WTC11 (cell line): ENCODE data around the gene TSPAN31. TPM values are rescaled to one million over a fixed set of nuclear protein-coding genes. Genes with fewer than 3 reads are reported as not detected.

Source experiments
- ATAC-seq: fragments of 200-7000 bp; cut with Tn5 transposase; 2 replicates; pipeline ENCODE4 v1.10.0; 2021; ENCODE audit warnings: mild to moderate bottlenecking, moderate library complexity
- CTCF ChIA-PET: fragments of 300-600 bp; sonication (Branson Sonifier 250); formaldehyde crosslinking; loops from one replicate; lab custom pipeline; 2021; ENCODE audit warnings: antibody characterized with exemption; lab: Charles Lee
- POLR2A ChIA-PET: fragments of 350-600 bp; sonication (Branson Sonifier 250); formaldehyde crosslinking; loops from one replicate; lab custom pipeline; 2021; ENCODE audit warnings: antibody characterized with exemption; lab: Charles Lee
- DNase-seq: peaks from one replicate; pipeline ENCODE4 v3.0.0; 2021; ENCODE audit warnings: low spot score
- H3K27ac Mint-ChIP-seq: 2 replicates; pipeline ENCODE4 v1.8.0; 2021; ENCODE audit warnings: mixed read lengths
- H3K27me3 Mint-ChIP-seq: 2 replicates; pipeline ENCODE4 v1.8.0; 2021; ENCODE audit warnings: low read depth, mild to moderate bottlenecking, moderate library complexity, mixed read lengths
- H3K36me3 Mint-ChIP-seq: 2 replicates; pipeline ENCODE4 v1.8.0; 2021; ENCODE audit warnings: mixed read lengths
- H3K4me1 Mint-ChIP-seq: 2 replicates; pipeline ENCODE4 v1.8.0; 2022; ENCODE audit warnings: mixed read lengths
- H3K4me3 Mint-ChIP-seq: 2 replicates; pipeline ENCODE4 v1.8.0; 2021; ENCODE audit warnings: mild to moderate bottlenecking, moderate library complexity, mixed read lengths
- H3K9me3 Mint-ChIP-seq: 2 replicates; pipeline ENCODE4 v1.8.0; 2021; ENCODE audit warnings: mixed read lengths
- ATF1 ChIP-seq: sonication (generic); formaldehyde crosslinking; IDR thresholded peaks from 2 replicates; pipeline ENCODE4 v1.8.1; 2023; ENCODE audit warnings: mild to moderate bottlenecking, moderate library complexity, missing genetic modification reagents
- E2F5 ChIP-seq: sonication (generic); formaldehyde crosslinking; IDR thresholded peaks from 2 replicates; pipeline ENCODE4 v1.8.1; 2022; ENCODE audit warnings: mild to moderate bottlenecking, moderate library complexity, missing genetic modification reagents
- HMGXB4 ChIP-seq: sonication (generic); formaldehyde crosslinking; IDR thresholded peaks from 2 replicates; pipeline ENCODE4 v1.8.1; 2023; ENCODE audit warnings: mild to moderate bottlenecking, moderate library complexity, missing genetic modification reagents
- SP1 ChIP-seq: sonication (generic); formaldehyde crosslinking; conservative IDR thresholded peaks from 2 replicates; pipeline ENCODE4 v1.8.1; 2022; ENCODE audit warnings: missing genetic modification reagents
- USF2 ChIP-seq: sonication (generic); formaldehyde crosslinking; IDR thresholded peaks from 2 replicates; pipeline ENCODE4 v1.8.1; 2023; ENCODE audit warnings: mild to moderate bottlenecking, missing genetic modification reagents, moderate library complexity
- ZNF232 ChIP-seq: sonication (generic); formaldehyde crosslinking; IDR thresholded peaks from 2 replicates; pipeline ENCODE4 v1.8.0; 2022; ENCODE audit warnings: mild to moderate bottlenecking, missing genetic modification reagents
- ZNF416 ChIP-seq: fragments of 250-450 bp; sonication (Bioruptor Pico); IDR thresholded peaks from 2 replicates; pipeline ENCODE4 v1.9.0; 2021; ENCODE audit warnings: mild to moderate bottlenecking, inconsistent platforms
- total RNA-seq: library from RNA; stranded (reverse); gene quantifications from 3 replicates; pipeline ENCODE4 v1.2.3, GENCODE V29; 2021
- TF ChIP-seq, protein P1 (sequence below): sonication (generic); formaldehyde crosslinking; conservative IDR thresholded peaks from 2 replicates; pipeline ENCODE4 v1.8.1; 2023; ENCODE audit warnings: mild to moderate bottlenecking, low read depth, missing genetic modification reagents, moderate library complexity
- TF ChIP-seq, protein P2 (sequence below): sonication (generic); formaldehyde crosslinking; IDR thresholded peaks from 2 replicates; pipeline ENCODE4 v1.8.0; 2022; ENCODE audit warnings: missing genetic modification reagents

TSPAN31 gene
- total RNA-seq, 1 experiment from 2014 or later: 9.9 TPM

- Mint-ChIP-seq H3K9me3 (no peaks in the 10 kb centered on the region), H3K27ac (no peak overlapping the region), H3K4me1 (peaks cover 25% of the 10 kb centered on the region), H3K36me3 (no peaks in the 10 kb centered on the region), H3K4me3 (peak overlapping the region; percentile 75), H3K27me3 (peaks cover 95% of the 10 kb centered on the region)
- POLR2A ChIA-PET: interaction anchor here (0.6 to 2.2 kb wide), 9 partner anchors 9 to 169 kb away, joined by 3 to 12 read pairs (median 3); partner anchors contain the start of genes EEF1AKMT3, METTL1 and TSPAN31
- DNase-seq (peak; percentile 80), ATAC-seq (peak; percentile 70)
- CTCF ChIA-PET: interaction anchor here (0.6 to 6.6 kb wide), 33 partner anchors 9 to 979 kb away, joined by 3 to 146 read pairs (median 5); partner anchors contain the start of genes ARHGEF25, B4GALNT1, CYP27B1 and DCTN2
- TF ChIP-seq HMGXB4 (CRISPR knock-in tag) (peak; percentile 58; the same call in 1 of the 2 replicates), ZNF232 (CRISPR knock-in tag) (0 out of 2 replicates have a peak, but pooled peaks have one; percentile 28), E2F5 (CRISPR knock-in tag) (0 out of 2 replicates have a peak, but pooled peaks have one; percentile 33), USF2 (CRISPR knock-in tag) (0 out of 2 replicates have a peak, but pooled peaks have one; percentile 27), SP1 (peak; percentile 22; the same call in 1 of the 2 replicates), ATF1 (CRISPR knock-in tag) (no peak)
- TF ChIP-seq, protein P1, sequence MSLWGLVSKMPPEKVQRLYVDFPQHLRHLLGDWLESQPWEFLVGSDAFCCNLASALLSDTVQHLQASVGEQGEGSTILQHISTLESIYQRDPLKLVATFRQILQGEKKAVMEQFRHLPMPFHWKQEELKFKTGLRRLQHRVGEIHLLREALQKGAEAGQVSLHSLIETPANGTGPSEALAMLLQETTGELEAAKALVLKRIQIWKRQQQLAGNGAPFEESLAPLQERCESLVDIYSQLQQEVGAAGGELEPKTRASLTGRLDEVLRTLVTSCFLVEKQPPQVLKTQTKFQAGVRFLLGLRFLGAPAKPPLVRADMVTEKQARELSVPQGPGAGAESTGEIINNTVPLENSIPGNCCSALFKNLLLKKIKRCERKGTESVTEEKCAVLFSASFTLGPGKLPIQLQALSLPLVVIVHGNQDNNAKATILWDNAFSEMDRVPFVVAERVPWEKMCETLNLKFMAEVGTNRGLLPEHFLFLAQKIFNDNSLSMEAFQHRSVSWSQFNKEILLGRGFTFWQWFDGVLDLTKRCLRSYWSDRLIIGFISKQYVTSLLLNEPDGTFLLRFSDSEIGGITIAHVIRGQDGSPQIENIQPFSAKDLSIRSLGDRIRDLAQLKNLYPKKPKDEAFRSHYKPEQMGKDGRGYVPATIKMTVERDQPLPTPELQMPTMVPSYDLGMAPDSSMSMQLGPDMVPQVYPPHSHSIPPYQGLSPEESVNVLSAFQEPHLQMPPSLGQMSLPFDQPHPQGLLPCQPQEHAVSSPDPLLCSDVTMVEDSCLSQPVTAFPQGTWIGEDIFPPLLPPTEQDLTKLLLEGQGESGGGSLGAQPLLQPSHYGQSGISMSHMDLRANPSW (CRISPR knock-in tag): no peak
- TF ChIP-seq, protein P2, sequence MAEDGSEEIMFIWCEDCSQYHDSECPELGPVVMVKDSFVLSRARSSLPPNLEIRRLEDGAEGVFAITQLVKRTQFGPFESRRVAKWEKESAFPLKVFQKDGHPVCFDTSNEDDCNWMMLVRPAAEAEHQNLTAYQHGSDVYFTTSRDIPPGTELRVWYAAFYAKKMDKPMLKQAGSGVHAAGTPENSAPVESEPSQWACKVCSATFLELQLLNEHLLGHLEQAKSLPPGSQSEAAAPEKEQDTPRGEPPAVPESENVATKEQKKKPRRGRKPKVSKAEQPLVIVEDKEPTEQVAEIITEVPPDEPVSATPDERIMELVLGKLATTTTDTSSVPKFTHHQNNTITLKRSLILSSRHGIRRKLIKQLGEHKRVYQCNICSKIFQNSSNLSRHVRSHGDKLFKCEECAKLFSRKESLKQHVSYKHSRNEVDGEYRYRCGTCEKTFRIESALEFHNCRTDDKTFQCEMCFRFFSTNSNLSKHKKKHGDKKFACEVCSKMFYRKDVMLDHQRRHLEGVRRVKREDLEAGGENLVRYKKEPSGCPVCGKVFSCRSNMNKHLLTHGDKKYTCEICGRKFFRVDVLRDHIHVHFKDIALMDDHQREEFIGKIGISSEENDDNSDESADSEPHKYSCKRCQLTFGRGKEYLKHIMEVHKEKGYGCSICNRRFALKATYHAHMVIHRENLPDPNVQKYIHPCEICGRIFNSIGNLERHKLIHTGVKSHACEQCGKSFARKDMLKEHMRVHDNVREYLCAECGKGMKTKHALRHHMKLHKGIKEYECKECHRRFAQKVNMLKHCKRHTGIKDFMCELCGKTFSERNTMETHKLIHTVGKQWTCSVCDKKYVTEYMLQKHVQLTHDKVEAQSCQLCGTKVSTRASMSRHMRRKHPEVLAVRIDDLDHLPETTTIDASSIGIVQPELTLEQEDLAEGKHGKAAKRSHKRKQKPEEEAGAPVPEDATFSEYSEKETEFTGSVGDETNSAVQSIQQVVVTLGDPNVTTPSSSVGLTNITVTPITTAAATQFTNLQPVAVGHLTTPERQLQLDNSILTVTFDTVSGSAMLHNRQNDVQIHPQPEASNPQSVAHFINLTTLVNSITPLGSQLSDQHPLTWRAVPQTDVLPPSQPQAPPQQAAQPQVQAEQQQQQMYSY (CRISPR knock-in tag): peak; percentile 71
- TF ChIP-seq, all 79 proteins: peak for 6
These were observed 8.7 kb upstream of the TSPAN31 start for GRCh38 chr12:57735952-57736740.

DNA sequence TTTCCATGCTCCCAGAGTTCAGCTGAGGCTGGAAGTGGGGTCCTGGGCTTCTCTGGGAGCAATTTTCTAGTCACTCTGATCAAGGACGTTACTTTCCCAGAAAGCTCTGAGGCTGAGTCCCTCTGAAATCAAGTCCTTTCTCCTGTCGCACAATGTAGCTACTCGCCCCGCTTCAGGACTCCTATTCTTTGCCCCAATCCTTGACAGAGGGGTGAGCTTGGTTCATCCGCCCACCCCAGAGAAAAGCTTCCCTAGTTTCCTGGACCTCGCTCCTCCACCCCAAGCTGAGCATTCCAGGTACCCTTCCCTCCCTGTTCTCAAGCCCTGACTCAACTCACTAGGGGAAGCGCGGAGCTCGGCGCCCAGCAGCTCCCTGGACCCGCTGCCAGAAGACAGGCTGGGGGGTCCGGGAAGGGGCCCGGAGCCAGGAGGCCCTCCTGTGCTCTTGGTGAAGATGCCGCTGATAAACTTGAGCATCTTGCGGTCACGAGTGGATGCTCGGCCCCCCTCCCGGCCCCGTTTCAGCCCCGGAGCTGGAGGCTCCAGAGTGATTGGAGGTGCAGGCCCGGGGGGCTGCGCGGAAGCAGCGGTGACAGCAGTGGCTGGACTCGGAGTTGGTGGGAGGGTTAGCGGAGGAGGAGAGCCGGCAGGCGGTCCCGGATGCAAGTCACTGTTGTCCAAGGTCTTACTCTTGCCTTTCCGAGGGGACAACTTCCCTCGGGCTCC, 7.9 kb upstream of the TSPAN31 start:
- Mint-ChIP-seq H3K4me3 (peak overlapping the region; percentile 75), H3K9me3 (no peaks in the 10 kb centered on the region), H3K36me3 (no peaks in the 10 kb centered on the region), H3K27ac (no peak overlapping the region), H3K27me3 (peaks cover 95% of the 10 kb centered on the region), H3K4me1 (peaks cover 25% of the 10 kb centered on the region)
- POLR2A ChIA-PET: interaction anchor here (0.6 to 2.2 kb wide), 6 partner anchors 8 to 170 kb away, joined by 3 to 12 read pairs (median 4); partner anchors contain the start of genes CDK4, EEF1AKMT3, METTL1 and TSPAN31
- CTCF ChIA-PET: interaction anchor here (0.5 to 6.6 kb wide), 21 partner anchors 8 to 980 kb away, joined by 3 to 146 read pairs (median 6); partner anchors contain the start of genes B4GALNT1, CYP27B1, OS9 and PIP4K2C
- no peak for TF ChIP-seq ZNF416 (CRISPR knock-in tag)
- TF ChIP-seq, protein P2 (CRISPR knock-in tag): peak; percentile 73
- DNase-seq (no peak), ATAC-seq (peak; percentile 4; the same call in 1 of the 2 replicates)
